Loucy (cell line): Measurements from ENCODE around the gene AGFG1.

Experiments
- H2AFZ ChIP-seq: fragments of 200-600 bp; sonication (generic); 2 replicates; pipeline ENCODE4 v1.6.0; 2016; ENCODE audit warnings: antibody characterized with exemption, mild to moderate bottlenecking, low read length, moderate library complexity
- H3F3A ChIP-seq: fragments of 200-600 bp; 2 replicates; pipeline ENCODE4 v1.6.0; 2016; ENCODE audit warnings: antibody characterized with exemption, low read depth, mild to moderate bottlenecking
- H3K27me3 ChIP-seq: fragments of 200-600 bp; sonication (generic); 2 replicates; pipeline ENCODE4 v1.6.1; 2014; ENCODE audit warnings: low read length, mild to moderate bottlenecking; ENCODE audit not compliant: insufficient read depth, poor library complexity, severe bottlenecking
- H3K36me3 ChIP-seq: fragments of 200-600 bp; sonication (generic); 2 replicates; pipeline ENCODE4 v1.6.1; 2016; ENCODE audit warnings: low read length; ENCODE audit not compliant: insufficient read depth
- H3K4me1 ChIP-seq: fragments of 200-600 bp; sonication (generic); 2 replicates; pipeline ENCODE4 v1.5.1; 2014; ENCODE audit warnings: low read length, mild to moderate bottlenecking; ENCODE audit not compliant: insufficient read depth, poor library complexity, severe bottlenecking
- H3K4me2 ChIP-seq: fragments of 200-600 bp; sonication (generic); 2 replicates; pipeline ENCODE4 v1.6.0; 2014; ENCODE audit warnings: antibody characterized with exemption, low read length, low read depth, mild to moderate bottlenecking; ENCODE audit not compliant: poor library complexity, severe bottlenecking
- H3K4me3 ChIP-seq: fragments of 200-600 bp; sonication (generic); 2 replicates; pipeline ENCODE4 v1.5.1; 2014; ENCODE audit warnings: low read length, mild to moderate bottlenecking, mixed read lengths; ENCODE audit not compliant: poor library complexity, severe bottlenecking
- H3K79me2 ChIP-seq: fragments of 200-600 bp; sonication (generic); 2 replicates; pipeline ENCODE4 v1.6.1; 2014; ENCODE audit warnings: low read length; ENCODE audit not compliant: insufficient read depth
- H3K9ac ChIP-seq: fragments of 200-600 bp; sonication (generic); 2 replicates; pipeline ENCODE4 v1.6.0; 2014; ENCODE audit warnings: mild to moderate bottlenecking, low read depth, low read length, moderate library complexity; ENCODE audit not compliant: poor library complexity, severe bottlenecking
- H3K9me2 ChIP-seq: fragments of 200-600 bp; sonication (generic); replicated peaks from 2 replicates; pipeline ENCODE4 v1.6.1; 2016; ENCODE audit warnings: low read depth, low read length, mixed read lengths
- H3K9me3 ChIP-seq: fragments of 200-600 bp; sonication (generic); 2 replicates; pipeline ENCODE4 v1.6.1; 2014; ENCODE audit warnings: mild to moderate bottlenecking, antibody characterized with exemption, low read length, low read depth; ENCODE audit not compliant: insufficient read depth
- H4K20me1 ChIP-seq: fragments of 200-600 bp; sonication (generic); 2 replicates; pipeline ENCODE4 v1.6.0; 2014; ENCODE audit warnings: antibody characterized with exemption, low read length, mild to moderate bottlenecking; ENCODE audit not compliant: insufficient read depth, poor library complexity, severe bottlenecking
- EZH2phosphoT487 ChIP-seq: fragments of 200-600 bp; IDR thresholded peaks from 2 replicates; pipeline ENCODE4 v1.6.1; 2018; ENCODE audit warnings: antibody characterized with exemption, mild to moderate bottlenecking, moderate library complexity, borderline replicate concordance
- TF ChIP-seq, protein P1 (sequence below): fragments of 200-600 bp; sonication (generic); conservative IDR thresholded peaks from 2 replicates; pipeline ENCODE4 v1.5.1; 2014; ENCODE audit warnings: mild to moderate bottlenecking, antibody characterized with exemption, low read length

Gene AGFG1

DNA sequence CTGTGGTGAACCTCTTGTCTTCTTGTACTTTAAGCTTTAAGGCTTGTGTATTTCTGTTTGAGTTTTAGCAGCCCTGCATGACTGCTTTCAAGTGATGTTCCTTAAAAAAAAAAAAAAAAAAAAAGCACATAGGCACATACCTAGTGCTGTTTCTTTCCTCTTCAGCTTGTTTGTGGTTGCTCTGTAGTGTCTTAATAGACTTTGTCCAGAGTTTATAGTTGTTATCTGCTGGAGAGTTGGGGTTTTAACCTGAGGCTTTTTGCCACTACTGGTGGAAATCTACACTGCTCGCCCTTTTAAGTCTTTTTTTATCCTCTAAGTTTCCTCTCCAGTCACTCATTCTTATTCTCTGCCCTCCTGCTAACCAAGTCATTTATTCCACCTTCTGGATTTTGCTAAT lies 34.5 kb downstream of the AGFG1 start:
- peak overlapping the region; percentile 44 for H3K4me2 ChIP-seq
- H4K20me1 ChIP-seq, result peaks cover 87% of the 10 kb centered on the region
- H3K9ac ChIP-seq, result no peak overlapping the region
- H3K9me2 ChIP-seq, result no peaks in the 10 kb centered on the region
- peaks cover 96% of the 10 kb centered on the region for H3K79me2 ChIP-seq
- H3K4me1 ChIP-seq, result peaks cover 34% of the 10 kb centered on the region
- no peaks in the 10 kb centered on the region for H3F3A ChIP-seq
- TF ChIP-seq, protein P1, sequence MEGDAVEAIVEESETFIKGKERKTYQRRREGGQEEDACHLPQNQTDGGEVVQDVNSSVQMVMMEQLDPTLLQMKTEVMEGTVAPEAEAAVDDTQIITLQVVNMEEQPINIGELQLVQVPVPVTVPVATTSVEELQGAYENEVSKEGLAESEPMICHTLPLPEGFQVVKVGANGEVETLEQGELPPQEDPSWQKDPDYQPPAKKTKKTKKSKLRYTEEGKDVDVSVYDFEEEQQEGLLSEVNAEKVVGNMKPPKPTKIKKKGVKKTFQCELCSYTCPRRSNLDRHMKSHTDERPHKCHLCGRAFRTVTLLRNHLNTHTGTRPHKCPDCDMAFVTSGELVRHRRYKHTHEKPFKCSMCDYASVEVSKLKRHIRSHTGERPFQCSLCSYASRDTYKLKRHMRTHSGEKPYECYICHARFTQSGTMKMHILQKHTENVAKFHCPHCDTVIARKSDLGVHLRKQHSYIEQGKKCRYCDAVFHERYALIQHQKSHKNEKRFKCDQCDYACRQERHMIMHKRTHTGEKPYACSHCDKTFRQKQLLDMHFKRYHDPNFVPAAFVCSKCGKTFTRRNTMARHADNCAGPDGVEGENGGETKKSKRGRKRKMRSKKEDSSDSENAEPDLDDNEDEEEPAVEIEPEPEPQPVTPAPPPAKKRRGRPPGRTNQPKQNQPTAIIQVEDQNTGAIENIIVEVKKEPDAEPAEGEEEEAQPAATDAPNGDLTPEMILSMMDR, result no peak
- TF ChIP-seq EZH2phosphoT487, result peak; percentile 53; the same call in 1 of the 2 replicates
- no peaks in the 10 kb centered on the region for H3K36me3 ChIP-seq
- H3K4me3 ChIP-seq, result no peak overlapping the region
- no peaks in the 10 kb centered on the region for H3K9me3 ChIP-seq
- no peaks in the 10 kb centered on the region for H3K27me3 ChIP-seq
- H2AFZ ChIP-seq, result no peak overlapping the region

DNA sequence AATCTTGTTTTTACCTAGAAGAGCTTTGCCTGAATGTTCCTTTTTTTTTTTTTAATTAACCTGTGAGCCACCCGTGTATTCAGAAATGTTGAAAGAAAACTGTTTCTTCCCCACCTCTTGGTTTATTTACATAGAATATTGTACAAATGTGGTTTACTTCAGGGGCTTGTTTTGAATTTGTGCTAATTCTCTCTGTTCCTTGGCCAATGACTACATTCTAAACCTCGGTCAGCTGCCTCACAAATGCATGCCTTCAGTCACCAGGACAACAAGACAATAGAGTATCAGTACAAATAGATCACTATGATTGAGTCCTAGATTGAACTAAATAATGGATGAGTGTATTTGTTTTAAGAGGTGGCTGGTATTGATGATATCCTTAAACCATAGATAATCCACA lies 36.0 kb downstream of the AGFG1 start:
- H3K27me3 ChIP-seq, result no peaks in the 10 kb centered on the region
- TF ChIP-seq, protein P1, result no peak
- no peak for TF ChIP-seq EZH2phosphoT487
- no peaks in the 10 kb centered on the region for H3K9me2 ChIP-seq
- no peaks in the 10 kb centered on the region for H3K9me3 ChIP-seq
- no peak overlapping the region for H3K4me2 ChIP-seq
- H3K9ac ChIP-seq, result no peak overlapping the region
- no peaks in the 10 kb centered on the region for H3F3A ChIP-seq
- H3K4me1 ChIP-seq, result peaks cover 34% of the 10 kb centered on the region
- peaks cover 96% of the 10 kb centered on the region for H3K79me2 ChIP-seq
- no peak overlapping the region for H2AFZ ChIP-seq
- H3K4me3 ChIP-seq, result no peak overlapping the region
- no peaks in the 10 kb centered on the region for H3K36me3 ChIP-seq
- peaks cover 97% of the 10 kb centered on the region for H4K20me1 ChIP-seq

DNA sequence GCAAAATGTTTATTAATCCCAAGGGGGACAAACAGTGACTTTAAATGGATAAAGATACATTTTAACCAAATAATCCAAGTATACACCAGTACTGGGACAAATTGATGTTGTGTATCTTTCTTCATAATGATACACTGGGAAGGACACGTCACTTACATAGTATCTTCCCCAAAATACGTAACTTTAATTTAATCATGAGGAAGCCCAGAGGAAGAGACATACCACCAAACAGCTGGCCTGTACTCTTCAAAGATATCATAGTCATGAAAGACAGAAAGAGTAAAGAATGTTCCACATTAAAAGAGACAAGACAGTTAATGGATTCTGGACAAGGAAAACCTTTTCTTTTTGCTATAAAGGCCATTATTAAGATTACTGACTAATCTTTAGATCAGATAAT lies 37.1 kb downstream of the AGFG1 start:
- no peak overlapping the region for H2AFZ ChIP-seq
- no peaks in the 10 kb centered on the region for H3K9me2 ChIP-seq
- H3K9ac ChIP-seq, result no peak overlapping the region
- TF ChIP-seq, protein P1, result no peak
- TF ChIP-seq EZH2phosphoT487, result no peak
- H3K4me2 ChIP-seq, result no peak overlapping the region
- peaks cover 31% of the 10 kb centered on the region for H3K4me1 ChIP-seq
- no peaks in the 10 kb centered on the region for H3K9me3 ChIP-seq
- H3K4me3 ChIP-seq, result no peak overlapping the region
- no peaks in the 10 kb centered on the region for H3K36me3 ChIP-seq
- peaks cover 96% of the 10 kb centered on the region for H4K20me1 ChIP-seq
- H3F3A ChIP-seq, result no peaks in the 10 kb centered on the region
- H3K79me2 ChIP-seq, result peaks cover 96% of the 10 kb centered on the region
- H3K27me3 ChIP-seq, result no peaks in the 10 kb centered on the region
